ENCODE measurements around the gene COMMD9.

The COMMD9 gene

GRCh38 chr11:36224209-36224882, 64.9 kb downstream of the COMMD9 start:
- no peak overlapping the region for H3K27ac Mint-ChIP-seq
- H3K27me3 Mint-ChIP-seq, result no peaks in the 10 kb centered on the region
- H3K36me3 Mint-ChIP-seq, result no peaks in the 10 kb centered on the region
- H3K9me3 Mint-ChIP-seq, result no peaks in the 10 kb centered on the region
- H3K4me3 Mint-ChIP-seq, result no peak overlapping the region
- H3K4me1 Mint-ChIP-seq, result no peaks in the 10 kb centered on the region

- Mint-ChIP-seq H3K4me3 (no peak overlapping the region), H3K36me3 (no peaks in the 10 kb centered on the region), H3K9me3 (no peaks in the 10 kb centered on the region), H3K27me3 (no peaks in the 10 kb centered on the region), H3K4me1 (no peaks in the 10 kb centered on the region), H3K27ac (no peak overlapping the region)
Measured at GRCh38 chr11:36222831-36223635, 66.2 kb downstream of the COMMD9 start.

Measured in activated naive CD4-positive, alpha-beta T cell treated with anti-CD3 and anti-CD28 coated beads, Interleukin-2, amount 50 U/mL, for 24 hours (primary cell).